IgD-negative memory B cell (primary cell): ENCODE results near the gene GMEB1. TPM values are rescaled to one million over a fixed set of nuclear protein-coding genes. Genes with fewer than 3 reads are reported as not detected.
"Not testable (repeated sequence)": the region's sequence is repeated elsewhere in the genome, so short reads cannot be mapped to it uniquely, and the experiment has no call there.

Experiments used
- H3K27ac Mint-ChIP-seq, 3 donors: one replicate each; pipeline ENCODE4 v1.8.0; 2020 to 2022; ENCODE audit warnings: mild to moderate bottlenecking in 3 of 3, mixed read lengths in 3 of 3, moderate library complexity in 1 of 3
- H3K27me3 Mint-ChIP-seq: one replicate; pipeline ENCODE4 v1.8.0; 2021; ENCODE audit warnings: mixed read lengths
- H3K36me3 Mint-ChIP-seq: one replicate; pipeline ENCODE4 v1.8.0; 2020; ENCODE audit warnings: mild to moderate bottlenecking, mixed read lengths
- H3K4me1 Mint-ChIP-seq, 3 donors: one replicate each; pipeline ENCODE4 v1.8.0; 2020 to 2022; ENCODE audit warnings: mixed read lengths in 3 of 3, mild to moderate bottlenecking in 1 of 3
- H3K4me3 Mint-ChIP-seq, 4 donors: one replicate each; pipeline ENCODE4 v1.8.0; 2020 to 2022; ENCODE audit warnings: mild to moderate bottlenecking in 4 of 4, mixed read lengths in 4 of 4, moderate library complexity in 3 of 4
- H3K9me3 Mint-ChIP-seq, 3 donors: one replicate each; pipeline ENCODE4 v1.8.0; 2020 to 2021; ENCODE audit warnings: mixed read lengths in 3 of 3, mild to moderate bottlenecking in 1 of 3
- polyA plus RNA-seq: library from polyadenylated mRNA; unstranded; fragments of 300-500 nt; fragmentation: Illumina TruSeq; gene quantifications from one replicate; pipeline ENCODE4 v1.2.3, GENCODE V29; 2021

Gene GMEB1
- polyA plus RNA-seq, 1 donor from 2014 or later = 17.4 TPM

DNA sequence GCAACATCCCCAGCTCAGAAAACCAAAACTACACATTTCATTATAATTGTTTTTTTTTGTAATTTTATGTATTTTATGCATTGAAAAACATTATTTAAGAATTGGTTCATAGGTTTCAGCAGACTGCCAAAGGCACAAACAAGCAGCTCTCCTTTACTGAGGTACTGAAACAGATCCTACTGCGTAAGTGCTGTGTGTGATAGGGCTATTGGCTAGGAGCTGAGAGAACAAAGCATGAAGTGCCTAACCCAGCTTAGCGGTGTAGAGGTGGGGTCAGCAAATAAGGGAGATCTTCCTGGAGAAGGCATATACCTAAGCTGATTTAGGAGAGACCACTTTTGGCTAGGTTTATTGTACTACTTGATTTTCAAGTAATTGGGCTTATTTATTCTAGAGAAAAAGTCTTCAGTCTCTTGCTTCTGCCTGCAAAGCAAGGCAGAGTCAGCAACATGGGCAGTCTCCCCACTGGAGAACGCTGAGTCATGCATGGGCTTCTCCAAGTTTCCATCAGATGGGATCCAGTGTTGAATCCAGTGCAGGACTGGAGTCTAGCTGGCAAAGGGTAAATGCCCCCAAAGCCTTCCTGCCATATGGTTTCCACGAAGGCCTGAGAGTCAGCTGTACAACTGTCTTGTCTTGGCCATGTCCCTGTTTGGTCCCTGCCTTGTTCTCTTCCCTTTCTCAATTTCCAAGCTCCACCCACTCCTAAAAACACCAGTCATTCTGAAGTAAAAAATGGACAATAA is 50.2 kb downstream of the GMEB1 start:
- peak overlapping the region in 1 of 3 donors; percentile 24 for H3K27ac Mint-ChIP-seq
- H3K36me3 Mint-ChIP-seq = peaks cover 4% of the 10 kb centered on the region
- no peak overlapping the region for H3K4me3 Mint-ChIP-seq
- no peaks in the 10 kb centered on the region for H3K9me3 Mint-ChIP-seq
- H3K27me3 Mint-ChIP-seq = no peaks in the 10 kb centered on the region
- H3K4me1 Mint-ChIP-seq = peaks cover 0 to 3% (median 3%) of the 10 kb centered on the region in 3 donors

DNA sequence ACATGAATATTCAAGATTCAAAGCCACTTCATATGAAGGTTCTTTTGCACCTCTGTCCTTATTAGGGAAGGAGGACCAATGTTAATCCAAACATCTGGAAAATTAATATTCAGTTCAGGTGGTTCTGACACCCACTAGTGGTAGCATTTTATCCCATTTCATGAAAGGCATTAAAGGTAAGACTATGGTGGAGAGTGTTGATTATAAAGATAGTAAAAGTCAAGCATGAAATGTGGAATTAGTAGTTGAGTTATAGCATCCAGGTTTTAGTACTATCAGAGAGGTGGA is 50.7 kb downstream of the GMEB1 start:
- no peak overlapping the region for H3K4me3 Mint-ChIP-seq
- no peaks in the 10 kb centered on the region for H3K27me3 Mint-ChIP-seq
- H3K4me1 Mint-ChIP-seq = peaks cover 0 to 3% (median 3%) of the 10 kb centered on the region in 3 donors
- peak overlapping the region in 1 of 3 donors; percentile 24 for H3K27ac Mint-ChIP-seq
- no peaks in the 10 kb centered on the region for H3K9me3 Mint-ChIP-seq
- peaks cover 2% of the 10 kb centered on the region for H3K36me3 Mint-ChIP-seq

DNA sequence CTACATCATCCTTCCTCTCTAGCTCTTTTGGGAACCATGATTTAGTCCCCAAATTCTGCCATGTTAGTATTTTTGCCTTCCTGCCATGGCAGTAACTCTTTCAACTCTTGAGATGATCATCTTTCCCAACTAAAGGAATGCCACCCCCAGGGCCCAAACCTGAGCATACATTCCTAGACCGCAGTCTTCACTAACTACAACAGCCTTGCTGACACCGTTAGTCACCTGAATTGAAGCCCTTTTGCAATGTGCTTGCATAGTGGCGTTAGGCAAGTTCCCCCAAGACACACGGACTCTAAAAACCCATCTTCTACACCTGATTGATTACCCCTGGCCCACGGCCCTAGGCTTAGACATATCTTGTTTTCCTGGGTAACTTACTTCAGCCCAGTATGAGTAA is 51.8 kb downstream of the GMEB1 start:
- H3K27me3 Mint-ChIP-seq = no peaks in the 10 kb centered on the region
- peaks cover 0 to 3% (median 3%) of the 10 kb centered on the region in 3 donors for H3K4me1 Mint-ChIP-seq
- no peaks in the 10 kb centered on the region for H3K9me3 Mint-ChIP-seq
- H3K4me3 Mint-ChIP-seq = no peak overlapping the region
- H3K36me3 Mint-ChIP-seq = no peaks in the 10 kb centered on the region
- H3K27ac Mint-ChIP-seq = no peak overlapping the region

DNA sequence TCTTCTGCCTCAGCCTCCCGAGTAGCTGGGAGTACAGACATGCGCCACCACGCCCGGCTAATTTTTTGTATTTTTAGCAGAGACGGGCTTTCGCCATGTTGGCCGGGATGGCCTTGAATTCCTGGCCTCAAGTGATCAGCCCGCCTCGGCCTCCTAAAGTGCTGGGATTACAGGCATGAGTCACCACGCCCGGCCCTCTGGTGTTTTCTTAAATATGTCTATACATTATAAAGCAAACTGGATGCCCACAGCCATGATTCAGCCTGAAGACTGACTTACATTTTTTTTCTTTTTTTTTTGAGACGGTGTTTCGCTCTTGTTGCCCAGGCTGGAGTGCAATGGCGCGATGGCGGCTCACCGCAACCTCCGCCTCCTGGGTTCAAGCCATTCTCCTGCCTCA is 53.3 kb downstream of the GMEB1 start:
- H3K9me3 Mint-ChIP-seq, H3K4me1 Mint-ChIP-seq, H3K27ac Mint-ChIP-seq, H3K4me3 Mint-ChIP-seq, H3K36me3 Mint-ChIP-seq, H3K27me3 Mint-ChIP-seq: not testable (repeated sequence)

DNA sequence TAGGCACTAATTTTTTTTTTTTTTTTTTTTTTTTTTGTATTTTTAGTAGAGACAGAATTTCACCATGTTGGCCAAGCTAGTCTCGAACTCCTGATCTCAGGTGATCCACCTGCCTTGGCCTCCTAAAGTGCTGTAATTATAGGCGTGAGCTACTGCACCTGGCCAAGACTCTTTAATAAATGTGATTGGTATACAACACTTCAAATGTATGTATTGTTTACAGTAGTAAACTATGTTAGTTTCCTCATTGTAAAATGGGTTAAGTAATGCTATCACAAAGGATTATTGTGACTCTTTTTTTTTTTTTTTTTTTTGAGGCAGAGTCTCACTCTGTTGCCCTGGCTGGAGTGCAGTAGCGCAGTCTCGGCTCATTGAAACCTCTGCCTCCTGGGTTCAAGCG is 56.8 kb downstream of the GMEB1 start:
- not testable (repeated sequence) for H3K27me3 Mint-ChIP-seq, H3K4me3 Mint-ChIP-seq, H3K4me1 Mint-ChIP-seq, H3K9me3 Mint-ChIP-seq, H3K27ac Mint-ChIP-seq, H3K36me3 Mint-ChIP-seq

DNA sequence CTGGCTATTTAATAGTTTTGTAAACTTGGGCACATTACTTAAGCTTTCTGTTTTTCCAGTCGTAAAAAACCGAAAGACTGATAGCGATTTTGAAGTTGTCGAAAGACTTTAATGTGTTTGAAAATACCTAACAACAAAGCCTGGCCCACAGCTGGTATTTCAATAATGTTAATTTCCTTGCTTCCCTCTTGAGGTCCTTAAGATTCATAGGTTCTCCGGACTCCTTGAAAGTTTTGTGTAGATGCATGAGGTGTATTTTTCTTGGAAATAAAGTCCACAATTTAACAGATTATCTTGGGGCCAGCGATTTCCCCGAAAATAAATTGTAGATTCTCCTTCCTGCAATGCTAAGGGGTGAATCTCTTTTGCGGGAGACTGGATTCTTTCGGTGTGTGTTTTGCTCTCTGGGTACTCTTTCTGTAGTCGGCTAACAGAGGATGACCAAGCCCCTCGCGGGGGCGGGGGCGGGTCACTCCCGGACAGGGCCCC is 67.4 kb downstream of the GMEB1 start:
- no peaks in the 10 kb centered on the region for H3K36me3 Mint-ChIP-seq
- H3K9me3 Mint-ChIP-seq = peaks cover 0 to 2% (median 0%) of the 10 kb centered on the region in 3 donors
- H3K4me3 Mint-ChIP-seq = peak overlapping the region; percentile 93 to 100 (median 97)
- H3K4me1 Mint-ChIP-seq = peaks cover 19 to 31% (median 25%) of the 10 kb centered on the region in 3 donors
- peak overlapping the region; percentile 96 to 99 (median 97) for H3K27ac Mint-ChIP-seq
- H3K27me3 Mint-ChIP-seq = no peaks in the 10 kb centered on the region

DNA sequence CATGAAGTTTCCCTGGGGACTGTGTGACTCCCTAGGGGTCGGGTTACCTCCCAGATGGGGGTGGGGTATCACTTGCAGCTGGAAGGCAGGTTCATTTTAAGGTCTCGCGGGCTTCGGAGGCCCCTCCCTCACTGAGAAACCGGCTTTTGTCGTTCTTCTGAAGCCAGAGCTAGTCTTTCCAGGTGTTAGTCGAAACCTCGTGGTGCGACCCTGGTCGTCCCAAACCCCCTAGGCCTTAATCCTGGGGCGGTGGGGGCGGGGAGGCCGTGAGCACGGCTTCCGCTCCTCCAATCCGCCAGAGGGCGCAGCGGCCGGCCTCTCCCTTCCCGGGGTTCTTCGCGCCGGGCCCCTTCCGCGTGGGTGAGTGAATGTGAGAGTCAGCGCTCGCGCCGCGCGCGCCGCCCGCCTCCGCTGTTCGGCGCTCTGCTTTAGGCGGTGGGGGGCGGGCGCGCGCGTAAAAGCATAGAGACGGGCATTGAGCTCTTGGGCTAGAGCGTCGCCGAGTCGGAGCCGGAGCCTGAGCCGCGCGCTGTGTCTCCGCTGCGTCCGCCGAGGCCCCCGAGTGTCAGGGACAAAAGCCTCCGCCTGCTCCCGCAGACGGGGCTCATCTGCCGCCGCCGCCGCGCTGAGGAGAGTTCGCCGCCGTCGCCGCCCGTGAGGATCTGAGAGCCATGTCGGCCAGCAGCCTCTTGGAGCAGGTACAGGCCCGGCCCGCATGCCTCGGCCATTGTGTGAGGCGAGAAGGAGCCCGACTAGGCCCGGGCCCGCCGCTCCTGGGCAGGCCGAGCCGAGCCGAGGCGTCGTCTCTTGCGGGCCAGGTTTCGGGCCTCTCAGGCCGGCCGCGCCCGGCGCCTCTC is 68.1 kb downstream of the GMEB1 start, which contains the start of gene YTHDF2:
Gene YTHDF2 (plus strand): TSS at position 491 of the 857 bp plus-strand sequence. CDS start 181 bp downstream, at position 672.
- peak within 1 kb of the TSS; percentile 93 to 100 (median 97) for H3K4me3 Mint-ChIP-seq
- peaks cover 19 to 31% (median 28%) of the 10 kb centered on the region in 3 donors for H3K4me1 Mint-ChIP-seq
- H3K9me3 Mint-ChIP-seq = peaks cover 0 to 2% (median 0%) of the 10 kb centered on the region in 3 donors
- peak within 1 kb of the TSS; percentile 96 to 99 (median 97) for H3K27ac Mint-ChIP-seq
- no peaks in the 10 kb centered on the region for H3K27me3 Mint-ChIP-seq
- H3K36me3 Mint-ChIP-seq = no peaks in the 10 kb centered on the region

DNA sequence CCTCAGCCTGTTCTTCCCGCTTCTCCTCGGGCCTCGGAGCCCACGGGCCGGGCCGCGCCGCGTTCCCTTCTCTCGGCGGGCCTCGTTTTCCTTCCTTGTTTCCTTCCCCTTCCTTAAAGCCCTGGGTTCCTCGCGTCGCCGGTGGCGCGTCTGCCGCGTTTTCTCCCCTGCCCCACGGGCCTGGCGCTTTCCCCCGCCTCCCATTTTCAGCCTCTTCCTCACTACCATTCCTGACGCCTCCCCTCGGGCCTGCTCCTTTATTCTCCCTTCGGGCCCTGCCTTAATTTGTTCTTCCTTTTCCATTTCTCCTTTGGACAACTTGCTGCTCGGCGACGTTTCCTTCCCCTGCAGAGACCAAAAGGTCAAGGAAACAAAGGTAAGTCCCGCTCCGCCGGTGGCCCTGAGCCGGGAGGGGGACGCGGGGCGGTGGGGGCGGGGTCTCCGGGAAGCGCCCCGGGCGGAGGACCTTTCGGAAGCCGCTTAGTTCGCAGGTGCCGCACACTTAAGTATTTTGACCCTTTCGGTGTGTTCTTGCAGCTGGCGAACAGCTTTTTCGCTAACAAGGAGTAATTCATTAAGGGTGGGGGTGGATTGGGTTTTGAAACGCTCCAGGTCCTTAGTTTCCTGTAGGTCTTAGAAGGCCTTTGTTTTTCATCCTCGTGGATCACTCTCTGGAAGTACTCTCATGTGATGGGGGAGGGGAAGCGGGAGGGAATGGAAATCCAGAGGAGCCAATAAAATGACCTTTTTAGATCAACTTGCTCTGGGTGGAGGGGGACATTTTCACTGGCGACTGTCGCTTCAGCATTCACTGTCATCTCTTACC is 68.9 kb downstream of the GMEB1 start:
- Mint-ChIP-seq H3K9me3 (no peaks in the 10 kb centered on the region), H3K4me3 (peak overlapping the region; percentile 93 to 100 (median 97)), H3K27me3 (no peaks in the 10 kb centered on the region), H3K27ac (peak overlapping the region; percentile 96 to 99 (median 97)), H3K36me3 (no peaks in the 10 kb centered on the region), H3K4me1 (peaks cover 23 to 35% (median 31%) of the 10 kb centered on the region in 3 donors)

DNA sequence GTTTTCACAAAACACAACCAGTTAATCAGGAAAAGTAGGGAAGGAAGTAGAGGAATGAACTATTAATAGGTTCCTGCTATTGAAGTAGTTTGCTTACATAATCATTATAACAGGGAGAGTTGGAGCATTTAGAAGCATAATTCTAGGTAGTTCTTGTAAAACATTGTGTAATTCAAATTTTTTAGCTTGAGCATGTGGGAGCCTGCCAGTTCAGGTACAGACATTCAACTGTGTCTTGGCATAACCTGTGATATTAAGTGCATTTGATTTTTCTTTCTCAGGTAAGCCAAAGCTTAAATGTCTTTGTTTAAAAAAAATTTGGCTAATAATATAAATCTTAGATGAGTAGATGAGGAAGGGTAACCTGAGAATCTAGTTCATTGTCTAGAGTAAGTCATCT is 71.5 kb downstream of the GMEB1 start:
- Mint-ChIP-seq H3K36me3 (peaks cover 1% of the 10 kb centered on the region), H3K27me3 (no peaks in the 10 kb centered on the region), H3K4me1 (peaks cover 40 to 51% (median 45%) of the 10 kb centered on the region in 3 donors), H3K4me3 (peak overlapping the region in 2 of 4 donors; percentile 73 to 100), H3K9me3 (no peaks in the 10 kb centered on the region), H3K27ac (peak overlapping the region in 1 of 3 donors; percentile 56)

DNA sequence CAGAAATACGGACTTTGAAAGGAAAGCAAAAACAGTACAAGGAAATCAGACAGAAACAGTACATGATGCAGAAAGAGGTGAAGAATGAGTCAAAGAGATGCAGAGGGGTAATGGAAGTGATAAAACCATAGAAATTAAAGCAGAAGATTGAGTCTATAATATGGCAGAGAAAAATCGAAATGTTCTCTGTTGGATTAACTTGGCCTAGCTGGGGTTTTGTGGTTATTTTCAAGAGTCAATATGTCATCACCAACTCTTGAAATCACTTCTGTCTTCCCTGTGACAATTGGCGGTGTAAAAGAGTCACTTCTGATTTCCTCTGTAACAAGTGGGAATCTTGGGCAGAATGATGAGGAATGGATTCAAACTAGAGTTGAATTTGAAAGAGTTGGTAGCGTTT is 75.6 kb downstream of the GMEB1 start:
- Mint-ChIP-seq H3K27ac (peak overlapping the region in 1 of 3 donors; percentile 8), H3K4me3 (peak overlapping the region in 2 of 4 donors; percentile 17 to 43), H3K9me3 (no peaks in the 10 kb centered on the region), H3K4me1 (peaks cover 34 to 44% (median 41%) of the 10 kb centered on the region in 3 donors), H3K36me3 (peaks cover 5% of the 10 kb centered on the region), H3K27me3 (no peaks in the 10 kb centered on the region)

DNA sequence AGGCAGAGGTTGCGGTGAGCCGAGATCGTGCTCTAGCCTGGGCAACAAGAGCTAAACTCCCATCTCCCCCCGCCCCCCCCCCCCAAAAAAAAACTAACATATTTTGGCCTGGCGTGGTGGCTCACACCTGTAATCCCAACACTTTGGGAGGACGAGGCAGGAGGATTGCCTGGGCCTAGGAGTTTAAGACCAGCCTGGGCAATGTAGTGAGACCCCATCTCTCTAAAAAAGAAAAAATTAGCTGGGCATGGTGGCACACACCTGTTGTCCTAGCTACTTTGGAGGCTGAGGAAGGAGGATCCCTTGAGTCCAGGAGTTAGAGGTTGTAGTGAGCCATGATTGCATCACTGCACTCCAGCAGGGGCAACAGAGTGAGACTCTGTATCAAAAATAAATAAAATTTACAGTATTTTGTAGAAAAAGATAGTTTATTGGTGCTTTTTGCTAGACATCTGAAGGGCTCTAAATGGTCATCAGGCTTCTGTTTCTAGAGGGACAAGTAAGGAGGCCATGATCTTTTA is 77.1 kb downstream of the GMEB1 start:
- H3K27me3 Mint-ChIP-seq = no peaks in the 10 kb centered on the region
- peaks cover 39 to 48% (median 42%) of the 10 kb centered on the region in 3 donors for H3K4me1 Mint-ChIP-seq
- peaks cover 5% of the 10 kb centered on the region for H3K36me3 Mint-ChIP-seq
- peak overlapping the region in 1 of 4 donors; percentile 73 for H3K4me3 Mint-ChIP-seq
- peak overlapping the region in 1 of 3 donors; percentile 91 for H3K27ac Mint-ChIP-seq
- H3K9me3 Mint-ChIP-seq = no peaks in the 10 kb centered on the region

DNA sequence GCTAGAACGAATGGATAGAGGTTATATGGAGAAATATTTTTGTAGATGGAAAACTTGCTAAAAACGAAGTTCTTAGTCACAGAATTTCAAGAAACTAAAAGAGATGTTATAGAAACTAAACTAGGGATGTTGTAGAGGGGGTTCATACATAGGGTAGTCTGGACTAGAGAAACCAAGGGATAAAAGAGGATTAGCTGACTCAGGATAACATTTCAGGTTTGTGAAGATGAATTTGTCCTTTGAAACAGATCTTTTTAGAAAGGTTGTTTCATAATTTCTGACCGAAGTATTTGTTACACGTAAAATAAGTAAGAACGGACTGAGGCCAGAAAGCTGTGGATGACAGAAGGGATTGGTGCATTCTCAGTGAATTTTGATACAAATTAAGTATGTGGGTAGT is 81.7 kb downstream of the GMEB1 start:
- Mint-ChIP-seq H3K27ac (no peak overlapping the region), H3K4me1 (peaks cover 30 to 38% (median 36%) of the 10 kb centered on the region in 3 donors), H3K4me3 (peak overlapping the region in 2 of 4 donors; percentile 0 to 79), H3K27me3 (no peaks in the 10 kb centered on the region), H3K36me3 (peaks cover 5% of the 10 kb centered on the region), H3K9me3 (no peaks in the 10 kb centered on the region)

DNA sequence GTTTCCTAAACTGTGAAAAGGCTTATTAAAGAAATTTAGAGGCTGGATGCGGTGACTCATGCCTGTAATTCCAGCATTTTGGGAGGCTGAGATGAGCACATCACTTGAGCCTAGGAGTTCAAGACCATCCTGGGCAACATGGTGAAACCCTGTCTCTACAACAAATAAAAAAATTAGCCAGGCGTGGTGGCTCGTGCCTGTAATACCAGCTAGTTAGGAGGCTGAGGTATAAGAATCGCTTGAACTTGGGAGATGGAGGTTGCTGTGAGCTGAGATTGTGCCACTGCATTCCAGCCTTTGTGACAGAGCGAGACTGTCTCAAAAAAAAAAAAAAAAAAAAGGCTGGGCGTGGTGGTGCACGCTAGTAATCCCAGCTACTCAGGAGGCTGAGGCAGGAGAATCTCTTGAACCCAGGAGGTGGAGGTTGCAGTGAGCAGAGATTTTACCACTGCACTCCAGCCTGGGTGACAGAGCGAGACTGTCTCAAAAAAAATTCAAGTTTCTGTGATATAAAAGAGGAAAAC is 82.2 kb downstream of the GMEB1 start:
- not testable (repeated sequence) for H3K27ac Mint-ChIP-seq, H3K36me3 Mint-ChIP-seq, H3K27me3 Mint-ChIP-seq, H3K4me3 Mint-ChIP-seq, H3K9me3 Mint-ChIP-seq
- H3K4me1 Mint-ChIP-seq = peaks cover 30 to 38% (median 36%) of the 10 kb centered on the region in 3 donors
